H1 (cell line): Measurements from ENCODE around the gene IPO13. TPM values are rescaled to one million over a fixed set of nuclear protein-coding genes. Genes with fewer than 3 reads are reported as not detected.

Experiments used
- CHD7 ChIP-seq: fragments of 300-600 bp; sonication (generic); IDR thresholded peaks from 2 replicates; pipeline ENCODE4 v1.7.1; 2012; ENCODE audit warnings: low read length, moderate library complexity, mild to moderate bottlenecking, inconsistent platforms; ENCODE audit not compliant: insufficient replicate concordance
- polyA plus RNA-seq, 7 experiments: library from polyadenylated mRNA; depleted of rRNA in 3 of 7; stranded (reverse) in 5 of 7; unstranded in 2 of 7; fragments of >200 nt in 5 of 7; fragments of 200-250 nt in 2 of 7; gene quantifications; 1 replicate in 5 of 7; 2 replicates in 1 of 7; 4 replicates in 1 of 7; pipeline versions ENCODE4 v1.2.1 to v1.2.3, GENCODE V29; 2011 to 2013; ENCODE audit warnings: missing spikeins in 2 of 7, mixed read lengths in 2 of 7
- total RNA-seq: library from RNA; stranded (reverse); fragmentation: NEBNext Ultra II Directional; extraction: Animal tissue kit (Norgen Biotek cat#: 25700); gene quantifications from 2 replicates; pipeline ENCODE4 v1.2.1, GENCODE V29; 2021

IPO13 gene
- total and polyA plus RNA-seq, 2 of the 8 experiments (the other 6 are each of a cell fraction or from before 2014, with no cell fraction given) = 23.0 to 27.0 TPM

- no peak for TF ChIP-seq CHD7
Observed at GRCh38 chr1:43932786-43933385, 13.9 kb upstream of the IPO13 start (continued).
